ENCODE results near the gene COL1A2. TPM values are rescaled to one million over a fixed set of nuclear protein-coding genes. Genes with fewer than 3 reads are reported as not detected.
A peak's percentile ranks its signal among the peaks of the same experiment; 100 is the strongest.

COL1A2 gene
- total RNA-seq = 10.8 and 11.2 TPM in 2 replicates

- H3K36me3 ChIP-seq (ENCODE audit: control insufficient read depth, insufficient read depth, low read length) = no peaks in the 10 kb centered on the region
- no peak for TF ChIP-seq CTCF (IDR thresholded peaks at IDR 0.05; ENCODE audit: insufficient read depth, low read length, poor library complexity, severe bottlenecking)
- H3K27me3 ChIP-seq (ENCODE audit: control insufficient read depth, insufficient read depth, low read length) = no peaks in the 10 kb centered on the region
- no peak for DNase-seq (ENCODE audit: low read depth)
- peak within 1 kb of the TSS; percentile 35 for H3K4me3 ChIP-seq (ENCODE audit: low read depth, low read length)
Observed at GRCh38 chr7:94394437-94395140, at the start of gene COL1A2. COL1A2 (plus strand) TSS chr7:94394895; CDS start chr7:94395032, 137 bp downstream.

- no peaks in the 10 kb centered on the region for H3K36me3 ChIP-seq (ENCODE audit: control insufficient read depth, insufficient read depth, low read length)
- H3K27me3 ChIP-seq (ENCODE audit: control insufficient read depth, insufficient read depth, low read length) = no peaks in the 10 kb centered on the region
- H3K4me3 ChIP-seq (ENCODE audit: low read depth, low read length) = no peak overlapping the region
- DNase-seq (ENCODE audit: low read depth) = no peak
- TF ChIP-seq CTCF (IDR thresholded peaks at IDR 0.05; ENCODE audit: insufficient read depth, low read length, poor library complexity, severe bottlenecking) = no peak
Observed at GRCh38 chr7:94345907-94346306, 48.8 kb upstream of the COL1A2 start.

GRCh38 chr7:94348142-94348541 is 46.6 kb upstream of the COL1A2 start:
- Histone ChIP-seq H3K4me3 (ENCODE audit: low read depth, low read length) (no peak overlapping the region), H3K36me3 (ENCODE audit: control insufficient read depth, insufficient read depth, low read length) (no peaks in the 10 kb centered on the region), H3K27me3 (ENCODE audit: control insufficient read depth, insufficient read depth, low read length) (no peaks in the 10 kb centered on the region)
- peak; percentile 18 for DNase-seq (ENCODE audit: low read depth)
- no peak for TF ChIP-seq CTCF (IDR thresholded peaks at IDR 0.05; ENCODE audit: insufficient read depth, low read length, poor library complexity, severe bottlenecking)

- no peak for DNase-seq (ENCODE audit: low read depth)
- no peak for TF ChIP-seq CTCF (IDR thresholded peaks at IDR 0.05; ENCODE audit: insufficient read depth, low read length, poor library complexity, severe bottlenecking)
- Histone ChIP-seq H3K27me3 (ENCODE audit: control insufficient read depth, insufficient read depth, low read length) (no peaks in the 10 kb centered on the region), H3K36me3 (ENCODE audit: control insufficient read depth, insufficient read depth, low read length) (no peaks in the 10 kb centered on the region), H3K4me3 (ENCODE audit: low read depth, low read length) (no peak overlapping the region)
Observed at GRCh38 chr7:94350734-94351133, 44.0 kb upstream of the COL1A2 start.

GRCh38 chr7:94351703-94352102 is 43.0 kb upstream of the COL1A2 start:
- no peak for DNase-seq (ENCODE audit: low read depth)
- no peak for TF ChIP-seq CTCF (IDR thresholded peaks at IDR 0.05; ENCODE audit: insufficient read depth, low read length, poor library complexity, severe bottlenecking)
- no peak overlapping the region for H3K4me3 ChIP-seq (ENCODE audit: low read depth, low read length)
- no peaks in the 10 kb centered on the region for H3K36me3 ChIP-seq (ENCODE audit: control insufficient read depth, insufficient read depth, low read length)
- no peaks in the 10 kb centered on the region for H3K27me3 ChIP-seq (ENCODE audit: control insufficient read depth, insufficient read depth, low read length)

GRCh38 chr7:94352887-94353286 is 41.8 kb upstream of the COL1A2 start:
- no peak for TF ChIP-seq CTCF (IDR thresholded peaks at IDR 0.05; ENCODE audit: insufficient read depth, low read length, poor library complexity, severe bottlenecking)

More at GRCh38 chr7:94352887-94353286, 41.8 kb upstream of the COL1A2 start:
- H3K36me3 ChIP-seq (ENCODE audit: control insufficient read depth, insufficient read depth, low read length) = no peaks in the 10 kb centered on the region
- no peak overlapping the region for H3K4me3 ChIP-seq (ENCODE audit: low read depth, low read length)
- no peak for DNase-seq (ENCODE audit: low read depth)
- H3K27me3 ChIP-seq (ENCODE audit: control insufficient read depth, insufficient read depth, low read length) = no peaks in the 10 kb centered on the region
